HT-29 (cell line): ENCODE data around the gene LZIC. TPM values are rescaled to one million over a fixed set of nuclear protein-coding genes. Genes with fewer than 3 reads are reported as not detected.
A peak's percentile ranks its signal among the peaks of the same experiment; 100 is the strongest.

Experiments used
- DNase-seq: peaks from one replicate; pipeline ENCODE4 v3.0.0-alpha.2; 2015; ENCODE audit warnings: low spot score
- total RNA-seq: library from RNA; depleted of rRNA; stranded (reverse); fragments of >200 nt; shearing (Covaris generic); gene quantifications from 2 replicates; pipeline ENCODE4 v1.2.3, GENCODE V29; 2014

LZIC gene
- total RNA-seq, 1 experiment from 2014 or later: 7.7 TPM

DNA sequence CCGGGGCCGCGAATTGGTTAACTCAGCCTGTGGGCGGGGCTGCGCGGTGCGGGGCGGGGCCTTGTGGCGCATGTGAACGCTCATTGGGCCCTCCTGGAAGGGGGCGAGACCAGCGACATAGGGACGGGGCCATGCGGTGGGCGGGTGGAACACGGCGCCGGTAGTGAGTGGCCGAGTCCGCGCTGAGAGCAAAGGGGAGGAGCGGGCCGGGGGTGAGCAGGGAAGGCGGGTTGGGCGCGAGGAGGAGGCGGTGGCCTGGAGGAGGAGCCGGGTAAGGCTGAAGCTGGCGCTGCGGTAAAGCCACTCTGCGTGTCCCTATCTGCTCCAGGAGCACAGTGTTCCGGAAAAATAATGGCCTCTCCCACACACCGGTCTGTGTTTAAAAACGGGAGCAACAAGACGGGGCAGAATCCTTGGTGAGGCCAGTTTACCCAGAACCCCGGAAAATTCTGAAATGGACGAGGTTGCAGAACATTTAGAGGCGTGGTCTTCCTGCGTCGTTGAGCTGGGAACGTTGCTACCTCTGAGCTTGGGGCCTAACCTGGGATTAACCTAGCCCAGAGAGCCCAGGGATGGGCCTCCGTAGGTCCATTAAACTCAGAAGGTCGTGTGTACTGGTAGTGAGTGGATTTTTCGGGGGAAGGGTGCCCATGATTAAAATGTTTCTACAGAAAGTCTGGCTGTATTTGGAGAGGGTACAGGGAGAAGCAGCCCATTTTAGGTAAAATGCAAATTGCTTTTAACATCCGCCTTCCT, 32.6 kb downstream of the LZIC start:
- DNase-seq: peak; percentile 98

- no peak for DNase-seq
Observed at GRCh38 chr1:9910076-9910422, 33.1 kb downstream of the LZIC start, which contains the start of gene CTNNBIP1. Gene CTNNBIP1 (minus strand): TSS chr1:9910269. CDS start chr1:9872064, 38,205 bp downstream.

GRCh38 chr1:9909234-9910046, 33.8 kb downstream of the LZIC start:
- peak; percentile 18 for DNase-seq

GRCh38 chr1:9908871-9909233, 34.3 kb downstream of the LZIC start:
- no peak for DNase-seq

DNA sequence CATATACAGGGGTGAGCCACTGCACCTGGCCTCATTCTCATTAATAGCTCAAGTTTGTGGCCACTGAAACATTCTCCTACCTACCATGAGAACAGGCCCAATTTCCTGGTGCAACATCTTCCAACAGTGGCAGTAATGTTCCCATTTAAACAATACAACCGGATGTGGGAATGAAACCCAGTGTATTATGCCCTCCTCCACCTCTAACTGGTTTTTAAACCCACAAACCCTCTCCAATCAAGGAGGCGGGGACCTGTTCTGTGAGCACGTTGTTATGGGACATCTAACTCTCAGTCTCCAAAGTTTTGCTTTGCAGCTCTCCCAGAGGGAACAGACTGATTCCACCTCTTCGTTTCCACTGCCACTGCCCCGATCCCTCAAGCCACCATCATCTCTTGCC, 35.8 kb downstream of the LZIC start:
- no peak for DNase-seq

DNA sequence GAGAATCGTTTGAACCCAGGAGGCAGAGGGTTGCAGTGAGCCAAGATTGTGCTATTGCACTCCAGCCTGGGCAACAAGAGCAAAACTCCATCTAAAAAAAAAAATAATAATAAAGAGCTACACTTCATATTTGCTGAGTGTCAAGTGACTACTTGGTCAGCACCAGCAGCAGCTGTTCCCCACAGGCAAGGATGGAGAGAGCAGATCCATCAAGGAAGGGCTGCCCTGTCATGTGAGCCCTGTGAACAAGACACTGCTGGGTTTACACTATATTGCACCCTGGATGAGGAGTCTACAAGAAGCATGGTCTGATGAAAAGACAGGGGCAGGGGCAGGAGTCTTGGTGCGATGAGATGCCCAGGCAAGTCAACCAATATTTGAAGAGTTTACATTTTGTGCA, 36.7 kb downstream of the LZIC start:
- no peak for DNase-seq

- DNase-seq: no peak
Observed at GRCh38 chr1:9905010-9905409, 38.2 kb downstream of the LZIC start.

GRCh38 chr1:9904596-9904995, 38.6 kb downstream of the LZIC start:
- no peak for DNase-seq

DNA sequence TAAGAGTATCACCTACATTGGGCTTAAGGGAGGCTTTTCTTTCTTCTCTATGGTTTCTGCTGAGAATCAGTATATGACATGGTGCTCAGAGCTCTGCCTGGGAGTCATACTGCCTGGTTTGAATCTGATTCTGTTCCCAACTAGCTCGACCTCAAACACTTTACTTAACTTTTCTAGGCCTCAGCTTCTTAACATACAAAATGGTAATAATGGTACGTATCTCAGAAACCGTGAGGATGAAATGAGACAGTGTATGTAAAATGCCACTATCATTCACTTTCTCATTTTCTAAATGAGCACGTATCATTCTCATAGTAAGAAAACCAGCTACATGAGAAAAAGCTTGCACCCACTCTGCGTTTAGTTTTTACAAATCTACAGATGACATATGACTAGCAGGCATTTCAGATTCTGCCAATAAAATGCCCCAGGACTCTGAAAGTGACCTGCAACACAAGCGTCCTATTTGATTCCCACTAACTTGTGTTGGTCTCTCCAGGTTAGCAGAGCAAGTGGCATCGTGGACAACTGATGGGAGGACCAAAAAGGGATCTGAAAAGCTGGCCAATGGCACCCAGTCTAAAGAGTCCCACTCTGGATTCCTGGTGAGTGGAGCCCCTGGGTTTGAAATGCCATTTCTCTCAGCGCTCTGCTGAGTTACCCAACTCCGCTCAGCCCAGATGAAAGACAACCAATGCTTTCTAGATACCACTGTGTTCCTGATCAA, 39.2 kb downstream of the LZIC start:
- DNase-seq: no peak

DNA sequence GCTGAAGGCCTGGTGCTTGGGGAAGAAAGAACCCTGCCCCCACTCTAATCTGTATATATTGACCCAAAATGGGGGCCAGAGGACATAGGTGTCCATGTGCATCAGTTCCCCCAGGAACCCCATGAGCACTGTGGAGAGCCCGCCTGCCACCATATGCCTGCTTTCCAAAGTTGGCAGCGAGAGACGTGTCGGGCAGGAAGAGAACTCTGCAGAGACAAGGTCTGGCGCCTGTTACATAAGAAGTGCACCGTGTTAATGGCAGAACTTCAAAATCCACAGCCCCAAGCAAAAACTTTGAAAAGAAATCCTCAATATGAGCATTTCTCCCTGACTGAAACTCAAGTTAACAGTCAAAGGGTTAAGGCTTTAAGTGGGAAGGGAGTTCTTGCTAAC, 41.1 kb downstream of the LZIC start:
- DNase-seq: no peak

- no peak for DNase-seq
Observed at GRCh38 chr1:9901148-9902059, 41.8 kb downstream of the LZIC start.

DNA sequence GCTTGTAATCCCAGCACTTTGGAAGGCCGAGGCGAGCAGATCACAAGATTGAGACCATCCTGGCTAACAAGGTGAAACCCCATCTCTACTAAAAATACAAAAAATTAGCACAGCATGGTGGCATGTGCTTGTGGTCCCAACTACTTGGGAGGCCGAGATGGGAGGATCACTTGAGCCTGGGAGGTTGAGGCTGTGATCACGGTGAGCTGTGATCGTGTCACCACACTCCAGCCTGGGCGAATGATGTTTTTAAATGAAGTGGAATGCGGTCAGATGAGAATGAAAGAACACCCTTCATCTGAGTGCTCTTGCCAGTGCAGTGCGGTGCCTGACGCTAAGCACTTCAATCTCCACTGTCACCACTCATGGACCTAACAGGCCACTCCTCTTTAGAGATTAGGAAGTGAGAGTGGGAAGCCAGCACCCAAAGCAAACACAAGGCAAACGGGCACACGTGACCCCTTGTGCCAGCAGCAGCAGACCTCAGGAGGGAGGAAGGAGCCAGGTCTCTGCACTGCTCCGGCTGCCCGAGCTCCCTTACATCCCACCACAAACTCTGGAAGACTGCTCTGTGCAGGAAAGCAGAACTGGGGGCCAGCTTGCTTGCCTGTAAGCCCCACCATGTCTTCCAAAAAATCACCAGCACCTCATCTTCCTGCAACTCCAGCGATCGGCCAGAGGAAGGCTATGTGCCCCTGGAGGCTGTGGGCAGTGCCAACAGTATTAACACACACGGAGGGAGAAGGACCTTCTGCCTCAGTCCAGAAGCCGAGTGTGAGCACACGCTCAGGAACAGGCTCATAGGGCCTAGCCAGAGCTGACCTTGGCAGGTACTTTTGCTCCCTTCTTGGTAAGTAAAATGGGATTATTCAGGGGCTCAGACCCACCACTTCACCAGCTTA, 42.8 kb downstream of the LZIC start:
- peak; percentile 29 for DNase-seq

DNA sequence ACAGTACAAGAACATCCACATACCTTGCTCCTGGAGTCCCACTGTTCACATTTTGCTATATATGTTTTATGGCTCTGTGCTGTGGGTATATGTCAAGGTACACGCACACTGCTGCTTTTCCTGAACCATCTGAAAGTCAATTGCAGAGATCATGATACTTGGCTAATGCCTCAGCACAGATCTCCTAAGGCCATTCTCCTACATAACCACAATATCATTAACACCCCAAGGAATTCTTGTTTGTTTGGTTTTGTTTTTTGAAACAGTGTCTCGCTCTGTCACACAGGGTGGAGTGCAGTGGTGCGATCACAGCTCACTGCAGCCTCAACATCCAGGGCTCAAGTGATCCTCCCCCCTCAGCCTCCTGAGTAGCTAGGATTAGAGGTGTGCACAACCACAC, 49.1 kb downstream of the LZIC start:
- DNase-seq: no peak

DNA sequence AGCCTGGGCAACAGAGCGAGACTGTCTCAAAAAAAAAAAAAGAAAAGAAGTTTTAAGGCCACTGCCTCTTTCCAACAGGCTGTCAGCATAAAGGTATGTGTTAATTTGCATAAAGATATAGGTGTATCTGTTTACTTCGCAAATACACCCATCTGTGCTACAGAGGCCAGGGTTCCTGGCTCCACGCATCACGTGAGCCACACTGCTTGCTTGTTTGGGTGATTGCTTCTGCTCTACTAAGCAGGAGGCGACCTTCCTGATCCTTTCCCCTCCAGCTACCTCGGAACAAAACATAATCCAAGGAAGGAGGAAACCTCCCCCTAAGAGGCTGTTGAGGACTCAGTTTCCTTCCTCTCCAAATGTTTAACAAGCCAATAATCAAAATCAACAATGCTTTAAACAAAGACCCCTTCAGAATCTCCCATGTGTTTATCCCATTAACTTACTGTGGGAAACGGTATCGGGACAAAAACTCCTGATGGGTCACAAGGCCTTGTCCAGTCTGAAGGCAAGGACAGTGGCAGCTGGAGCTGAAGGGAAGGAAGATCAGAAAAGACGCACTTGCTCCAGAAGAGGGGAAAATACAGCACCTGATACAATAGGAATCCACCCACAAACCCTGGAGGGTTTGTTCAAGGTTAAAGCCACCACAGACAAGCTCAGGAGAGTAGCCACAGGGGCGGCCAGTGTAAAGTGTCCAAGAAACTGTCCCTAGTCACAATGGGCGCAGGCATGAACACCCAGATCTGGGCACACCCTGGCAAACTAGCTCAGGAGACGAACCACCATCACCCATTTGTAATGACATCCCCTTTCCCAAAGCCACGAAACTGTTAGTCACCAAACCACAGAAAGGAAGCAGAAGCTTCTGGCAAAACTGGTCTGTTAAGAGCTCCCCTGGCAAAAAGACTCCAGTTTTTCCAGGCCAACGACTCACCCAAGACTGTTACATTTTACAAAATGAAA, 50.3 kb downstream of the LZIC start:
- DNase-seq: peak; percentile 53

GRCh38 chr1:9891207-9891606, 52.0 kb downstream of the LZIC start:
- no peak for DNase-seq

GRCh38 chr1:9890224-9890731, 52.9 kb downstream of the LZIC start:
- no peak for DNase-seq

DNA sequence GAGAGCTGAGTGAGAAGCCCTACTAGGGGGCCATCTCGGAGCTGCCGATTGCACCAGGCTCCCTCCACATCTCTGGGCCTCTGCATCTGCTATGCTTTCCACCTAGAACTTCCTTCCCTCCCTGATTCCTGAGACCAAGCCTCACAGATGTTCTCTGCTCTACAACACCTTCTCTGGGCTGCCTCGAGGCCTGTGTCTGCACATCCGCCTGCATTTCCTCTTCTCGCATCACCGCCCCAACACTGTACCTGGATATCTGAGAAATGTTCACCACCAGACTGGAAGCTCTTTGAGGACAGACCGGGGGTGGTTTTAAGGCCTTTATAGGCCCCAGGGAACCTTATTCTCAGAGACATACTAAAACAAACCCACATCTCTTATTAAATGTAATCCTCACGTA, 53.8 kb downstream of the LZIC start:
- no peak for DNase-seq

DNA sequence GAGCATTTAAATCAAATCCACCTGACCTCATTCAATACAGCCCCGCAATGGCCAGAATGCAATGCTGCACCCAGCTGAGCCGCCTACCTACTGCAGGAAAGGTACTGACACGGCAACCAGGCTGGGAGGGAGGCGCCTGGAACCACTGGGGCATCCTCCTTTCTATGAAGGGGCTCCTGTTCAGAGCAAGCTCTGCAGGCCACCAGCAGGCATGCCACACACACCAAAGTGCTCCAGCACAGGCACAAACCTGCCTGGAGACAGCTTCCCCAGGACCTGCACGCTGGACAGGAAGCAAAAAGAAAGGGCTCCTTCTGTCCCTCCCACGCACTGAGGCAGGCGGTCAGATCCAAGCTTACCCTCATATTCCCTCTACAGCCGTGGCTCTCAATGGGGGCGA, 54.3 kb downstream of the LZIC start:
- no peak for DNase-seq

DNA sequence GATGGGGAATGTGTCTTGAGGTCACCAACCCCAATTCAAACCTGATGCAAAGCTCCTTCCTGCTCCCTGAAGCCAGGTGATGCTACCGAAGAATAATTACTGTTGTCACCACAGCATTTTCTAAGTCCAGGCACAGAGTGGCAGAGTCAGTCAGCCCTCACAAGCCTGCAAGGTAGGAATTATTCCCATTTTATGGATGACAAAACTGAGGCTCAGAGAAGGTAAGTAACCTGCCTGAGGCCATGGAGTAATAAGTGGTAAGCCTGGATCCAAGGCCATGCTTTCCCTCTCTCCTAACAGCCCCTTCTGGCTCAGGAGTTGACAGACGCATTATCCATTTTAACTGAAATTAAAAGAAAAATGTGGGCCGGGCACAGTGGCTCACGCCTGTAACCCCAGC, 56.1 kb downstream of the LZIC start:
- DNase-seq: no peak
